ENCODE measurements around the gene IQSEC1.

The IQSEC1 gene

DNA sequence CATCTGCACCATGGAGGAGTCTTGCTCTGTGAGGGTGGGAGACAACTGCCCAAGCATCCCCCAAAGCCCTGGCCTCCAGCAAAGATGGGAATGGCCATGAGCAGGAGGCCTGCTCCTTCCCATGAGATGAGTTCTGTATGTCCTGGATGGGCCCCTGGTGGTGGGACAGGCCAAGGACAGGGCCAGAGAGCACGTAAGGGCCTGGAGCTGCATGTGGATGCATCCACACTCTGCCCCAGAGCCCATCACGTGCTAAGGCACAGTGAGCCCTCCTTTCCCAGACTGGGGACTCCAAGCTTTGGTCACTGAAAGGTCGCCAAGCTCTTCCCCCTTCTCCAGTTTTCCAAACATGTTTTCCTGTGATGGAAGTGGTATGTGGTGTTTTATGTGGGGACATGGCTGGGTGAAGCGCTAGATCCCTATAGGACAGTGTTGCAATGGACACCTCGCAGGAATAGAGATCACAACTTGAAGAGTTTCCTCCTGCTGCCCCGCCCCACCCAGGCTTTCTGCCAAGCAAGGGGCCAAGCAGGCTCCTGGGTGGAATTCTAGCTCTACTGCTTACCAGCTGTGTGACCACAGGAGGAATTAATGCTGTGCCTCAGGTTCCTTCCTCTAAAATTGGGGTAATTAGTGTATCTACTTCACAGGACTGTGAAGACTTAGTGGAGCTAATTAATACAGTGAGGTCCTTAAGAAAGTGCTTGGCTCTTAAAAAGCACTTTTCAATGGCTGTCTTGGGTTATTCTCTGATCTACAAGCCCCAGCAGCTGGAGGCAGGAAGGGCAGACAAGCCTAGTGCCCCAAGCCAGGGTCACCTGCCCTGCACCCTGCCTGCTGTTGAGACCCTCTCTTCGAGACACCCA, 125.5 kb downstream of the IQSEC1 start:
- DNase-seq, result no peak

DNA sequence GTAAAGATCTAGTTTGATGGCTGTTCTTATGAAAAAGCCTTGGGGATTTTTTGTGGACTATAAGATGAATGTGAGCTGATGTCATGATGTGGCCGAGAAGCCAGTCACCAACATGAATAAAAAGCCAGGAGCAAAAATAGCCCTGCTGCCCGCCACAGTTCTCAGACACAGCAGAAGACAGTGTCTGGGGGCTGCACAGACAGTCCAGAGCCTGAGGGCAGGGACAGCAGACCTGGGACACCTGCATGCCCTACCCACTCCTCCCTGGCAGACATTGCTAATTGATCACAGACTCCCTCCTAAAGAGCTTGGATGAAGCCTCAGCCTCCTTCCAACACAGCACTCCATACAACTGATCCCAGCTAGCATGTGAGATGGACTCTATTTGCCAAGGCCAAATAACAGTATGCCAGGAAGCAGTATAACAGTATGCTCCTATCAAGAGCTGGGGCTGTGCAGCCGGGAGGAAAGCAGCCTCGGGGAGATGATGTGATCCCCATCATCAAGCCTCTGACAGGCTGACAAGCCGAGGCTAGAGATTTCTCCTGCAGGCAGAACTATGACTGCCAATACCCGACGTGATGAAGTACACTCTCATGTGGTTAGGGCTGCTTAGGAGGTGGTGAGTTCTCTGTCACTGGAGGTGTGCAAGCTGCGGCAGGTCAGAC, 126.4 kb downstream of the IQSEC1 start:
- DNase-seq, result no peak

DNA sequence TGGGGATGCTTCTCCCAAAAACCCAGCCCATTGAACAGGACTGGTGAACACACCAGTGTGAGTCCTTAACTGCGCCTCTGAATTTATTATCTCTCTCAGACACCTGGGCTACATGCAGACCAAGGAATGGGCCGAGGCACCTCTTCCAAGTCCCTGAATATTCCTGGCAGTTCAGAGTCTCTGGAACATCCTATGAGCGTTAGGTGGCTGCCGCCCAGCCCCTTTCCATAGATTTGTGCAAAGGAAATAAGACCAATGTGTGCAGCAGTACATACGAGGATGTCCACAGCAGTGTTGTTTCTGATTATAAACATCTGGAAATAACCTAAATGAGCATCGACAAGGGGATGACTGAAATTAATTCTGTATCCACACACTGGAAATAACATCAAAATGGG, 127.0 kb downstream of the IQSEC1 start:
- DNase-seq, result no peak

DNA sequence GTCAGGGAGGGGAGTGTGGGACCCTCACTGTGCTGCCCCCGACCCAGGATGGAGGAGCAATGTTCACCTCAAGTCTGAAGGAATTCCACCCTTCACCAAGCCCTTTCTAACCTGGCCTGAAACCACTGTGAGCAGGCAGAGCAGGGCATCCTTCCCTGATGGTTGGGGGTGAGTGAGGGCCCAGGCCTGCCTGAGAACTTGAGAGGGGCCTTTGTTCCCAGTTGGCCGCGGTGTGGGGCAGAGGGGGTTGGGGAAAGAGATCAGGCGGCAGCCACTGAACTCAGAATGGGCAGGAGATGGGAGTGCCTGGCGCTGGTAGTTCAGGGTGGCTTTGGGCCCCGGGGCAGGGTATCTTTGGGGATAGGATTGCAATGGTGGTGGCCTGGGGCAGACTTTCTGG, 128.4 kb downstream of the IQSEC1 start:
- DNase-seq, result no peak

DNA sequence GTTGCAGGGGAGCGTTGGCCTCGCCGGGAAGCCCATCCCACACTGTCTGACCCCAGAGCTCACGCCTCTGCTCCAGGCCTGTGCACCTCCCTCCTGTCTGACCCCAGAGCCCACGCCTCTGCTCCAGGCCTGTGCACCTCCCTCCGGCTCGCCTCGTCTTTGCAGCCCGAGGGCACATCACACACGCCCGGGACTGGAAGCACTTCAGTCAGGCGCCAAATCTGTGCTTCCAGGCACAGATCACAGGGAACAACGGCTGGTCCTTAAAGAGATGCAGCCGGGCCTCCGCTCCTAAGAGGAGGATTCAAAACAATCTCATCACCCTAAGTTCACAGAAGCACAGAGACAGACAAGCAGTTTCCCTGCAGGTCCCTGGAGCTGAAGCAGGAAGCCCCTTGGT, 128.8 kb downstream of the IQSEC1 start:
- DNase-seq, result no peak

DNA sequence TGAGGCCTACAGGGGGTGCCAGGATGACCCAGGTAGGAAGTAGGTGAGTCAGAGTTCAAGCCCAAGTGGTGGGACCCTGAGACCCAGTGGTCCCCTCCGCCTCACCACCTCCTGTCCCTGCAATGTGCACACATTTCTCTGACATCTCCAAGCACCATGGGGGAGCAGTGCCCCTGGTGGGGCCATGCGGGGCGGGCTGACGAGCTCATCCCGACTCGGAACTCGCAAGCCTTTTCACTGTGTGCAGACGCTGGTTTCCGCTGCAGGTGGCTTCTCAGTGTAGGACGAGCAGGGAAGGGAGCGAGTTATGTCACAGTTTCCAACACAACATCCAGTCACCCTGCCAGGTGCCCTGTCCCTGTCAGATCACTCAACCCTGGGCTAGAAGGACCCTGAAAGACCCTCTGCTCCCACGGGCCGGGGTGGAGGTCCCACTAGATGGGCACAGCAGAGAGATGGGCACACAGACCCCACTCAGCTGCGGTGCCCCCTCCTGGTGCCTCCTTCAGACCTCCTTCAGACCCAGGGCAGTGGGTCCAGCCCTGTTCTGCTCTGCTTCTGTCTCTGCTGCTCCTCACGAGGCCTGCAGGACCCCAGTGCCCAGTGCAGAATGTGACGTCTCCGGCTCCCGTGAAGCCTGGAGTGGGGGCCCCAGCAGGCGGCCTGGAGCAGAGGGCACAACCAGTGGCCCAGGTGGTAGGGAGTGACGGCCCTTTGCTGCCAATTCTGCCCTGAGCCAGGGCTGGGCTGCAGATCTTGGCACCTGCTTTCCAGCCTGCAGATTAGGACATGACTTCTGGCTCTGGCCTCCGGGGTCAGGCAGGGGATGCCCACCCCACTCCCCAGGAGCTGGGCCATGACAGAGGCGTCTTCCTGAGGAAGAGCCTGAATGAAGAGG, 129.9 kb downstream of the IQSEC1 start:
- DNase-seq, result no peak

DNA sequence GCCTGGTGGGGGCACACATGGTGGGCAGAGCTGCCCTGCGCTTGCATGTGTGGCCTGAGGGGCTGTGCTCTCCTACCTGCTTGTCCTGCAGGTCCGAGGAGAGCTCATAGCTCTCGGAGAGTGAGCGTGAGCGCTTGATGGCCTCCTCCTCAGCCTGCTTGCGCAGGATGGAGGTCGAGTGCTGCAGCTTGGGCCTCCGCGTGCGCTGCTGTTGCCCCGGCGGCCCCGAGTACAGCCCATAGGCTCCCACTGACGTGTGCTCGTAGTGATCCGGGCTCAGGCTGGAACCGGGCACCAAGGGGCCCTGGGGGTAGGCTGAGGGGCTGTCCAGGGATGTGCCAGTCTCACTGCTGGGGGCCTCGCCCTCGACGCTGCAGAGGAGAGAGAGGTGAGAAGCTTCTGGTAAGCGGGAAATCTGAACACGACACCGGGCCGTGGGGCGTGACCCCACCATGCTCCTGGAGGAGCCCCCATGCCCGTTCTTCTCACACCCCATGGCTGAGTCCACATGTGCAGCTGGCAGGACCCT, 131.7 kb downstream of the IQSEC1 start:
- no peak for DNase-seq

DNA sequence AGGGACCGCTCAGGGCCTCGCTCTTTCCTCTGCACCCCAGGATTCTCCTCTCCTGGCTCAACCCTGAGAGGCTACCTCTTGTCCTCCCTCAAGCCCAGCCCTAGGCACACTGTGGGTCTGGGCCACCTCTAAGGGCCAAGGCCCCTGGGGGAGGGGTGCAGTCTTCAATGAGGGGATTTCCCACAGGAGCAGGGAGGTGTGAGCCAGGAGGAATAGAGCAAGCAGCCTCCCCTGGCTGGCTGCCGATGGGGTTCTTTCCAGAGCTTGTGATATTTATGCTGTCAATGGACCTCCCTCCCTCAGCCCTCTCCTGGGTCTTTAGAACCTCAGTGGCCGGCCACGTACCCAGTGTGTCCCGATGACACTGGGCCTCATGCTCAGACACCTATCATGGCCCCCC, 132.4 kb downstream of the IQSEC1 start:
- no peak for DNase-seq

DNA sequence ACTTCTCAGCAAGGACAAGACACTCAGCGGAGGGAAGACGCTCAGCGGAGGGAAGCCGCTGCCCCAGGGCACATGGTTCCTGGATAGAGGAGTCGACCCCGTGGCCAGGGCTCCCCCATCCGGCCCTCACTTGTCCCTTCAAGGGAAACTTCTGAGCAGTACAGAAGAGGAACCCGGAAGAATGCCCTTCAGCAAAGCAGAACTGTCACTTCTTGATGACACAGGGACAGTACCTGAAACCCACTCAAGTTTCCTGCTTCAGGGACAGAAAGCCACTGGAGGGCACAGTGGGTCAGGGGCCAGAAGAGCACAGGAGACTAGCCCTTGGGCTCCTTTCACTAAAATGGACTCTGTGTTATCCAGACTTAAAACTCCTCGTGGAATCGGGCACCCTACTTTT, 134.1 kb downstream of the IQSEC1 start:
- no peak for DNase-seq

DNA sequence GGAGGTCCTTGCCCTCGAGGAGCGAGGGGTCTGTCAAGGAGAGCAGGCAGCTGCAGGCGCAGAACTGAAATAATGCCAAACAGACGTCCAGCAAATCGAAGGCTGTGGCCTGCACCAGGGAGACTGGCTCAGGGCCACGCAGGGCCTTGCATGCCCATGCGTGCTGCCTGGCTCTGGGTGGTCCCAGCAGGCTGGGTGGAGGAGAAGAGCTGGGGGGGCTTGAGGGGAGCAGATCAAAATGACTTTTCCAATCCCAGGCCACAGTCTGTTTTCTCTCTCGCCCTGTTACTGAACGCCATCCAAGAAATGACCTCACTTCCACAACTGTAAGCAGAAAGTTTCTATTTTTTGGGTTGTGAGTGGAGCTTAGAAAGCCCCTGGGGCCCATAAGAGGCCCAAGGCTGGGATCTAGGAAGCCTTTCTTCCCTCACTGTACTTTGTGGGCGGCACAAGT, 134.9 kb downstream of the IQSEC1 start:
- no peak for DNase-seq

DNA sequence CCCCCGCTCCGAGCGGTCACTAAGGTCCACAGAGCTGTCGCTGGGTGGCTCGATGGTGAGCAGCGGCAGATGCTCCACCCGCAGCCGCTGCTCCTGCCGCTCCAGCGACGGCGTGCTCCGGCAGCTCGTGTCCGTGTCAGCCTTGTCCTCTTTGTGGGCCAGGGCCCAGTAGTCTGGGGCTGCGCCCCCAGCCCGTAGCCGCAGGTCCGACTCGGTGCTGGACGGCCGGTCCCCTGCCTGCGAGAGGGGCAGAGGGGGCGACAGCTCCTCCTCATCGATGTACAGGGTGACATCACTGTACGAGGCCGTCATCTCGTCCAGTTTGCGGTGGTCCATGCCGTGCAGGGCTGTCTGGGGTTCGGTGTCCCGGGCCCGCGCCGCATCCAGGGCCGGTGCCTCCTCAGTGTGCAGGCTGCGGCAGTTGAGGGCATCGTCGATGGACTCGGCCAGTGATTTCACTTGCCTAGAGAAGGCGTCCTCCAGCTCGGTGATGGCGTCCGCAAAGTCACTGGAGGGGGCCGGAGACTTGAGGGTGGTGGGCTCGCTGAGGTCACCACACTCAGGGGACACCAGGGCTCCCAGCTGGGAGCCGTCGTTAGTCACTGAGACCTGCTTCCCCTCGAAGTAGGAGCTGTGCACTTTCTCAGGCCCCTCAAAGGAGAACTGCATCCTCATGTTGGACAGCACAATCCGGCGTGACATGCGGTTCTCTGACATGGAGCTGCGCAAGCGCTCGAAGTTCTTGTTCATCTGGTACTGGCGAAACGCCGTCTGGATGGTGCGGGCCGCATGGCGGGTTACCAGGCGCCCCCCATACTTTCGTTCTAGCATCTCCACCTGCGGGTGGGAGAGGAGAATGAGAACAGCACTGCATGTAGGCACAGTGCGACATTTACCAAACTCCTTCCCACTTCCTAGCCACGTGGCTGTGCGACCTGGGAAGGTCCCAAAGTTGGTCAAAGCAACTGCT, 137.1 kb downstream of the IQSEC1 start:
- no peak for DNase-seq

DNA sequence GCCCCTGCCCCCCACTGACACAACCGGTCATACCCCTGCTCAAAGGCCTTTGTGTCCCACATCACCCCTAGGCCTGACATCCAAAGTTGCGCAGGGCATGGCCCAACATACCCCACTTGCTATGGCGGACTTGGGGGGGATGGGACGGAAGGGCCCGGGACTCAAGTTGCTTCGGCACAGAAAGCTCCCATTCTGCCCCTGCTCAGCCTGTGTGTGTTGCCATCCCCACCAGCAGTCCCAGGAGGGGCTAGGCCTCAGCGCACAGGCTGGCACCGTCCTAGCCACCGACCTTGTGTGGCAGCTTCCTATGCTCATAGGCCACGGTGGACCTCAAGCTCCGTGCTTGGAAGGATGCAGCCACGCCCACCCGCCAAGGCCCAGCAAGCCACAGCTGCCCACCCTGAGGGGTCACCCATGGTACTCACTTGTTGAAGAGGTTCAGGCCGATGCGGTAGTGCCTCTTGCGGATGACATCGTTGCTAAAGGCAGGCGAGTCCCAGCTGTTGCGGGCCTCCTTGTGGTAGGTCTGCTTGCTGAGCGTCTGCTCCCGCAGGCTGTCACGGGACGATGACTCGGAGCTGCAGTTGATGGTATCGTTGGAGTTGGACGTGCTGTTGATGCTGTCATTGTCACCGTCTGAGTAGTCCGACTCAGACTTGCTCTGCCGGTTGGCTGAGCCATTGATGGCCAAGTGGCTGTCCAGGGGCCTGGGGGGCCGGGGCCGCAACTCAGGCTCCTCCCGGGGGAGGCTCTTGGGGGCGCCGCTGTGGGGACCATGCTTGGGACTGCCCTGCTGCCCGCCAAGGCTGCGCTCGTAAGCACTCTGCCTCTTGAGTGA, 138.0 kb downstream of the IQSEC1 start:
- DNase-seq, result no peak

DNA sequence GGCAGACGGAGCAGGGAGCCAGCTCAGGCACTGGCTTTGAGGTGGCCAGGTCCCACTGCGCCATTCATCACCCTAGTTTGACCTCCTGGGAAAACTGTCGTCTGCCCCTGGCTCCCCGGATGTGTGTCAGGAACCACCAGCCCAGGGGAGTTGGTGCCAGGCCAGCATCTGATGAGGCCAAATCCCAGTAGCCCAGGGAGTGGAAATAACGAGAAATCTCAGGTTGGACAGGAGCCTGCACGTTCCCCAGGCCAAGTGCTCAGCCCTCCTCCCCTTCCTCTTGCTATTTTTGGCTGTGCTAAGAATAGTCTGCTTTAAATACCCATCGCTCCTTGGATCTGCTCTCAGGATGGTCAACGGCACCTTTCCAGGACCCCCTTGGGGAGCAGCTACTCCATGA, 138.8 kb downstream of the IQSEC1 start:
- no peak for DNase-seq

DNA sequence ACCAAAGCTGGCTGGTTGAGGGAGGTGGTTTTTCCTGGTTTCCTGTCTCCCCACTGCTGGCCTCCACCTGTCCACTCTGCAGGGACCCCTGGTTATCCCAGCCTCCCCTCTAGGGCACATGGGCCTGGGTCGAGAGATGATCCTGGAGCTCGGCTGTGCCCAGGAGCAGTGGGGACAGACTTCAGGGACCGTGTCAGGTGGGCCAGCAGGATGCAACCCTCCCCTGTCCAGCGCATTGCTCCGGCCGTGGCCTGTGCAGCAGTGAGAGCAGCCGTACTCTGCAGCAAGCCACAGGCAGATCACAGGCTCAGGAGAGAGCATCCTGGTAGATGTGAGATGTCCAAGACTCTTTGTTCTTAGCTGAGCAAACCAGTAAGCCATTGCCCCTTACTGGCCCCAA, 139.3 kb downstream of the IQSEC1 start:
- no peak for DNase-seq

DNA sequence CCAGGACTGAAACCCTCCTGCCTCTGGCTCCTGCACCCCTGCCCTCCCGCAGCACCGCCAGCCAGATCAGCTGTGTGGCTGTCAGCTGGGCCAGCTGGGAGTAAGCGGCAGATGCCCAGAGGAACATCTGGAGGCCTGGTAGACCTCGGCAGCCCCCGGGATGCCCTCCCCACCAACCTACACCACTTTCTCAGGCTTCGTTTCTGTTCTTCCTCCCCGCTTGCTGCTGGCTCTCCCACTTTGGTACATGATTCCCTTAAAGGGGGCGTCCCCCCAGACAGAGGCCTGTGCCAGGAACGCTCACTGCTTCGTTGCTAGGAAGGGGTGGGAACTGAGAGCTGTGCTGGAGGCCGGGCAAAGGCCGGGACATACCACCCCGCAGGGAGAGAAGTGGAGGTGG, 140.5 kb downstream of the IQSEC1 start:
- no peak for DNase-seq

DNA sequence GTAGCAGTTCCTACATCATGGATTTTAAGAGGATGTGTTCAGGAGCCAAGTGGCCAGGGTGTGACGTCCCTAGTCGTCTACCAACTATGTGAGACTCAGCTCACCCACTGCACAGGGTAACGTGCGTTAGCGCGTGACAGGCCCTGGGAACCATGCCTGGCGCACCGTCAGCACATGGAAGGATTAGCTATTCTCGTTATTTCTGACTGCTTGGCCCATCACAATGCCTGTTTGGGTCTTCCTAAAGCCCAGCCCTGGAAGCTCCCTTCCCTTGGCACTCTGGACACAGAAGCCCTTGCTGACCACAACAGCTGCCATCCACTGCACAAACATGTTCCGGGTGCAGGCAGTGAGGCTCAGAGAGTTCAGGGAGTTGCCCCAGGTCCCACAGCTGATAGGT, 140.9 kb downstream of the IQSEC1 start:
- DNase-seq, result no peak

DNA sequence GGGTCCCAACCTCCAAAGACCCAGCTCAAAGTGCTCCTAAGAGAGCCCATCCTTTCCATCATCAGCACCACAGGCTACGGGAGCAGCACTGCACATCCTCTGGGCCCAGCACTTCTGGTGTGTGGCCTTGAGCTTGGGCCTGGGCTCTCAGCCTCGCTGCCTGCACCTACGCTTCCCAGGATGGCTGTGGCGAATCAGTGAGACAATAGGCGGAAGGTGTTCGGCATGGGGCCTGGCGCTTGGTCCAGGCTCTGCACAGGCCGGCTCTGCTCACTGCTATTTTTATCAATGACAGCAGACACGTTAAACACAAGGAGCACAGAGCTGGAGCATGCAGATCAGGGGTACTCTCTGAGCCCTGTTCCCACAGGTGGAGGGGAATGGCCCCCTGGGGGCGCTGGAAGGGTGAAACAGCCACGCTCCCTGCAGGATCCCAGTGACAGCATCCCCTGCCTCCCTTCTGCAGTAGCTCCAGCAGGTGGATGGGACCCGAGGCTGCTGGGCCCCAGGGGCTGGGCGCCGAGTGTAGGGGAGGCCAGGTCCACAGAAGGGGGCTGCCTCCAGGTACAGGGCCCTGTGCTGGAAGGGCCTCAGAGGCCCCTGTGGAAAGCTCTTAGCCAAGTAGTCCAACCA, 141.8 kb downstream of the IQSEC1 start:
- DNase-seq, result no peak

DNA sequence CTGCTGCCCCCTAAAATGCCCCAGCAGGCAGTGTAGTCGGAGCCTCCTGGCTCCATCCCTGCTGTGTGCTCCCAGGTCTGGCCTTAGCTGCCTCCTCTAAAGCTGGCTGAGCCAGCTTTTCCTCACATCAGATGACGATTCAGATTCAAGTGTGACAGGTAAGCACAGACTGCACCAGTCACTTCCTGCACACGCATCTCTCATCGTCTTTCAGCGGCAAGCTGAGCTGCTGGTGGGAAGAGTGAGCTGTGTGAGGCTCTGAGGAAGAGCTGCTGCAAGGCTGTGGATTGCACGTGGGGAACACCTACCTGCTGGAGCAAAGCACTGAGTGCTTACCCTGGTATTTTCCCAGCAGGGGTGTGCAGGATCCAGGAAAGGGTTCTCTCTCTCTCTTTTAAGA, 143.4 kb downstream of the IQSEC1 start:
- DNase-seq, result no peak

DNA sequence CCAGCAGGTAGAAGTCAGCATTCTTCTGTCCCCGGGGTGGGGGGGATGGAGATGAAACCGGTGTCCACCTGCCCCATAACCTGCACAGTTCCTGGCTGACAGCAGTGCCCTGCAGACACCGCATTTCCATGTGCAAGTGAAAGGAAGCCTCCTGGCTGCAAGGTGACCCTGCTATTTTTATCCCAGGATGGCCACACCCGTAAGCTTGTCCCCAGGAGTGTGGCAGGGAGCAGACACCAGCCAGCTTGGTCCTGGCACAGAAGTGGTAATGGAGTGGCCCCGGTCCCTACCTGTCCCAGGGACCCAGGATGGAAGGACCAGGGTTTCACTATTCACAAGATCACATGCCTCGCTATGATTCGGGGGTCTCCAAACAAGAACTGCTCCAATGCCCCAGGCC, 146.6 kb downstream of the IQSEC1 start:
- DNase-seq, result no peak

DNA sequence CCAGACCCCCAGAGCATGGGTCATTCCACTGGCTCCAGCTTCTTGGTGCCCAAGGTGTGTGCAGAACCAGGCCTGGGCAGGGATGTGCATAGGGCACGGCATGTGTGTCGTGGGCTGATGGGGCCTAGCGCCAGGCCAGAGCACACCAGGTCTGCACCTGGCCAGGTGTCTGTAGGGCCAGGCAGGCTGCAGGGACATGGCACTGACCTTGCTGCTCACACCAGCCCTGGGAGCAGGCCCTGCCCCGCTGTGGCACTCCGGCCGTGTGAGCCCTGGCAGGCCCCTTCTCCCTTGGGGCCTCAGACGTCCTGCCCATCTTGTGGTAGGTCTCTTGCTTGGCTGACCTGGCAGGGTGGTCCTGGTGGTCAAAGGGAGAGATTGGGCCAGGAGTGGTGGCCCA, 147.6 kb downstream of the IQSEC1 start:
- no peak for DNase-seq

DNA sequence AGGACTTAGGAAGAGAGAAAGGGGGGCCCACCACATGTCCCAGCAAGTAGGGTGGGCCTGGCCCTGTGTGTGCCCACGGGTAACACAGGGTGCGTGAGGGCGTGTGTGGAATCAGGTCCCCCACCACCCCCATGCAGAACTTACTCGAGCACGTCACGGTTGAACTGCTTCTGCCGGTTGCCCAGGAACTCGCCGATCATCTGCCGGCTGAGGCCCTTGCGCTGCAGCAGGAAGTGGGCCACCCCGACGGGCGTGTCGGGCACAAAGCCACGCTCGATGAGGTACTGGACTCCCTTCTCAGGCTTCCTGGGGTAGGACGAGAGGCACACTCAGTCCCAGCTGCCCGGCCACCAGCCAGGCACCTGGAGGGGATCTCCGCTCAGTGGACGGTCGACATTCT, 148.8 kb downstream of the IQSEC1 start:
- DNase-seq, result no peak

Data from activated effector memory CD4-positive, alpha-beta T cell treated with Interleukin-2 at 50 U/mL for 16 hours (primary cell).